OCI-M1 (cell line): Measurements from ENCODE around the gene GGNBP2.
A peak's percentile ranks its signal among the peaks of the same experiment; 100 is the strongest.

Experiments used
- DNase-seq: peaks from one replicate; lab custom pipeline; 2025; lab: John Stamatoyannopoulos, UW

The GGNBP2 gene

GRCh38 chr17:36550491-36551417 is 6.0 kb downstream of the GGNBP2 start:
- peak; percentile 15 for DNase-seq

GRCh38 chr17:36553459-36553858 is 8.7 kb downstream of the GGNBP2 start:
- DNase-seq: no peak

GRCh38 chr17:36566081-36566480 is 21.4 kb downstream of the GGNBP2 start:
- DNase-seq: no peak

GRCh38 chr17:36575028-36575427 is 30.3 kb downstream of the GGNBP2 start:
- DNase-seq: no peak

GRCh38 chr17:36576793-36577192 is 32.1 kb downstream of the GGNBP2 start:
- no peak for DNase-seq

- no peak for DNase-seq
These were observed 34.0 kb downstream of the GGNBP2 start for GRCh38 chr17:36578671-36579070.

GRCh38 chr17:36583787-36584186 is 39.1 kb downstream of the GGNBP2 start:
- DNase-seq: no peak

GRCh38 chr17:36586138-36586537 is 41.4 kb downstream of the GGNBP2 start:
- no peak for DNase-seq

GRCh38 chr17:36590082-36590481 is 45.4 kb downstream of the GGNBP2 start:
- DNase-seq: peak; percentile 97

- peak; percentile 83 for DNase-seq
These were observed 47.0 kb downstream of the GGNBP2 start, which contains the start of gene DHRS11 for GRCh38 chr17:36591434-36592315. Gene DHRS11 (plus strand): TSS chr17:36591879. CDS start chr17:36592010, 131 bp downstream.

- DNase-seq: no peak
These were observed 47.6 kb downstream of the GGNBP2 start for GRCh38 chr17:36592316-36592715.

- no peak for DNase-seq
These were observed 48.1 kb downstream of the GGNBP2 start for GRCh38 chr17:36592716-36593321.

GRCh38 chr17:36593656-36594316 is 49.1 kb downstream of the GGNBP2 start:
- no peak for DNase-seq

GRCh38 chr17:36594626-36595401 is 50.1 kb downstream of the GGNBP2 start:
- DNase-seq: no peak

GRCh38 chr17:36597226-36597625 is 52.5 kb downstream of the GGNBP2 start:
- DNase-seq: no peak

GRCh38 chr17:36597866-36598777 is 53.4 kb downstream of the GGNBP2 start:
- no peak for DNase-seq

- DNase-seq: no peak
These were observed 54.3 kb downstream of the GGNBP2 start for GRCh38 chr17:36598951-36599401.

GRCh38 chr17:36599546-36600250 is 55.0 kb downstream of the GGNBP2 start:
- DNase-seq: no peak

GRCh38 chr17:36600465-36600864 is 55.7 kb downstream of the GGNBP2 start:
- DNase-seq: peak; percentile 54
